GM06990 (cell line): ENCODE results near the gene SRPRA.

ENCODE experiments used
- DNase-seq: peaks from one replicate; pipeline ENCODE4 v3.0.0-alpha.2; 2011; ENCODE audit not compliant: insufficient read length; ENCODE audit errors: extremely low read depth
- H3K27me3 ChIP-seq: replicated peaks from 2 replicates; pipeline ENCODE4 v1.6.0; 2011; ENCODE audit warnings: low read length; ENCODE audit not compliant: control insufficient read depth, insufficient read depth
- H3K36me3 ChIP-seq: 2 replicates; pipeline ENCODE4 v1.5.1; 2011; ENCODE audit warnings: low read length; ENCODE audit not compliant: control insufficient read depth, insufficient read depth
- H3K4me3 ChIP-seq: replicated peaks from 2 replicates; pipeline ENCODE4 v1.5.1; 2011; ENCODE audit warnings: low read depth, mild to moderate bottlenecking, control low read depth, low read length
- CTCF ChIP-seq: IDR thresholded peaks from 2 replicates; pipeline ENCODE4 v1.5.1; 2011; ENCODE audit warnings: low read length, control low read depth, mild to moderate bottlenecking, inconsistent platforms; ENCODE audit not compliant: insufficient read depth, poor library complexity, severe bottlenecking

SRPRA gene

GRCh38 chr11:126290887-126291286 lies 22.2 kb upstream of the SRPRA start:
- no peak overlapping the region for H3K4me3 ChIP-seq
- no peak for DNase-seq
- H3K27me3 ChIP-seq = no peaks in the 10 kb centered on the region
- H3K36me3 ChIP-seq = peaks cover 19% of the 10 kb centered on the region
- TF ChIP-seq CTCF = no peak

GRCh38 chr11:126288237-126288636 lies 19.5 kb upstream of the SRPRA start:
- TF ChIP-seq CTCF = no peak

GRCh38 chr11:126284829-126285228 lies 16.1 kb upstream of the SRPRA start:
- Histone ChIP-seq H3K27me3 (no peaks in the 10 kb centered on the region), H3K36me3 (peaks cover 2% of the 10 kb centered on the region; the same call in 1 of the 2 replicates), H3K4me3 (peak overlapping the region; percentile 30)
- TF ChIP-seq CTCF = no peak
- peak; percentile 45 for DNase-seq

More at GRCh38 chr11:126288237-126288636, 19.5 kb upstream of the SRPRA start:
- DNase-seq = no peak
- Histone ChIP-seq H3K36me3 (peaks cover 16% of the 10 kb centered on the region), H3K4me3 (no peak overlapping the region), H3K27me3 (no peaks in the 10 kb centered on the region)

- Histone ChIP-seq H3K36me3 (peaks cover 5% of the 10 kb centered on the region), H3K4me3 (peak within 1 kb of the TSS; percentile 63), H3K27me3 (no peaks in the 10 kb centered on the region)
- no peak for TF ChIP-seq CTCF
- peak; percentile 75 for DNase-seq
Measured at GRCh38 chr11:126282736-126283591, 14.3 kb upstream of the SRPRA start, which contains the start of gene TIRAP. TIRAP (plus strand) TSS chr11:126283093; CDS start chr11:126290895, 7,802 bp downstream.

GRCh38 chr11:126282361-126282735 lies 13.7 kb upstream of the SRPRA start:
- H3K4me3 ChIP-seq = peak overlapping the region; percentile 63
- no peaks in the 10 kb centered on the region for H3K27me3 ChIP-seq
- H3K36me3 ChIP-seq = peaks cover 5% of the 10 kb centered on the region
- peak; percentile 34 for DNase-seq
- no peak for TF ChIP-seq CTCF
